Measurements from ENCODE around the gene LRMDA.

The LRMDA gene

GRCh38 chr10:76436981-76437380 is 1005.6 kb downstream of the LRMDA start:
- no peak for DNase-seq

DNA sequence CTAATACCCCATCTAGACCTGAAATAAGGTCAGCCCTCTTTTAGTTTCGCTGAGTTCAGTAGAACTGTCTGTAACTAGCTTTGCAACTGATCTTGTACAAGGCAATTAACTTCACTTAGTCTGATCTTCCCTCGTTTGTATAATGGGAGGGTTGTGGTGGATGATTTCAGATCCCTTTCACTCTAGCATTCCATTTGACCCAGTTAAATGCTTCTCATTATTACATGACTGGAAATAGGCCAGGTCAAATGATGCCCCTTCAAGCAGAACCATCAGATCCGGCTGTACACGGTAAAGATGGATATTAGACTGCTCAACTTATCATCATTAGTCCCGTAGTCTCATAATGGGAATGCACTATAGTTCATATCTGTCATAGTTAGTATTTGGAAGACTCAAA is 1009.0 kb downstream of the LRMDA start:
- no peak for DNase-seq

GRCh38 chr10:76442113-76442512 is 1010.7 kb downstream of the LRMDA start:
- no peak for DNase-seq

DNA sequence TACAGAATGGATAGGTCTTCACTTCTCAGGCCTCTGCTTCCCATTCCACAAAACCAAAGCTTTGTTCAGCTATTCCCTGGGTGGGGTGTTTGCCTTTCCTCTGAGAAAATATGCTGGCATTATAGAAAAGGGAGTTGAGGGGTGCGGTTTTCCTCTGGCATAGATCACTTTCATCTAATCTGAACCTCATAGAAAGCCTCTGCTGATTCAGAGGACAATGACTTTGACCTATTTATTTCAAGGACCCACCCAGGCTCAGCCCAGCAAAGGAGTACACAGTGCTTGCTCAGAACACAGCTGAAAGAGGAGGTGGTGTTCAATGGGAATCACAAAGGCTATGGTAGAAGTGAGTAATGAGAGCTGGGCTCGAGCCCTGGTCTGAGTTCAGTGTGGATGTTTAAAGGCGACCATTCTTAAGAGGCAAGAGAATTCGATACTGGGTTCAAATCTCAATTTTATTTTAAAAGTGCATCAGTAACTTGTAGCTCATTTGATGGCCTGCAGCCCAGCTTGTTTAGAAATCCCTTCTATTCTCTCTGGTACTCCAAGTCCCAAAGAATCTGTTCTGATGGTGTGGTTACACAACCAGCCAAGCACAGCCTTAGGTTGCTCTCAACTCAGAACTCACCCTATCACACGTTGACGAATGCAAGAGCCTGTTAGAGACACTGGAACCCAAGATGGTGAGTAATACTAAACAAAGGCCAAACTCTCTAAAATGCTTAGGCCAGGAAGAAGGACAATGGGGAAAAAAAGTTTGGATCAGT is 1012.8 kb downstream of the LRMDA start:
- DNase-seq, result no peak

DNA sequence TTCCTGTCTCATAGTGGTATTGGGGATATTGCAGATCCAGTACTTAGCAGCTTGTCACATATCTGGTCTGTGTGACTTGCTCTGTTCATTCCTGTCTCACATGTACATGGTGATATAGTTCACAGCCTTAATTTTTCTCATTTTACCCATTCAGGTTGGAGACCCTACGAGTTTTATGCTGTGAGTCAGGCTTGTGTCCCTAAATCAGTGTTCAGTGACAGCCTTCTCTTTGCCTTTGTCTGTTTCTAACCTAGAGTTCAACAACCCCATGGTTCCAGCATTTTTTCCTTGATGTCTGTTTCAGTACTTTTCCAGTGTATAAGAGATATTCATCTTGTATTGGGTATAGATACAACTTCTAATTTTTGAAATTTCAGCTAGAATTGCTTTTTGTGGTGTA is 1016.2 kb downstream of the LRMDA start:
- no peak for DNase-seq

- DNase-seq, result no peak
Measured at GRCh38 chr10:76451911-76452310, 1020.5 kb downstream of the LRMDA start.

GRCh38 chr10:76453332-76453731 is 1021.9 kb downstream of the LRMDA start:
- no peak for DNase-seq

DNA sequence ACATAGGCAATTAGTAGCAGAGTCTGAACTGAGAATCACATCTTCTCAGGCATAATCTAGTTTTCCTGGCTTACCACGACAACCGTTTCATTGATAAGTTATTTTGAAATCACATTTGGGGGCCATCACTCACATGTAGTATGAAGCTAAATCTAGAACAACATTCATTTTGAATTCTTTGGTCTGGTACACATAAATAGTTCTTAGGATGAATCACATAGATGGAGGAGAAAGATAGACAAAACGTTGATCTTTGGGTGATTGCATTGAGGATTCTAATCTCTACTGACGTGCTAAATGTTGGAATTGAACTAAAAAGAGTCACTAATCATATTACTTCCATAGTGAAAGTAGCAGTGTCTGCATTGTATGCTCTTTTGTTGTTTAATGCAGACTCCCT is 1022.6 kb downstream of the LRMDA start:
- DNase-seq, result no peak

- DNase-seq, result no peak
Measured at GRCh38 chr10:76454506-76455140, 1023.2 kb downstream of the LRMDA start.

GRCh38 chr10:76456197-76456596 is 1024.8 kb downstream of the LRMDA start:
- no peak for DNase-seq

DNA sequence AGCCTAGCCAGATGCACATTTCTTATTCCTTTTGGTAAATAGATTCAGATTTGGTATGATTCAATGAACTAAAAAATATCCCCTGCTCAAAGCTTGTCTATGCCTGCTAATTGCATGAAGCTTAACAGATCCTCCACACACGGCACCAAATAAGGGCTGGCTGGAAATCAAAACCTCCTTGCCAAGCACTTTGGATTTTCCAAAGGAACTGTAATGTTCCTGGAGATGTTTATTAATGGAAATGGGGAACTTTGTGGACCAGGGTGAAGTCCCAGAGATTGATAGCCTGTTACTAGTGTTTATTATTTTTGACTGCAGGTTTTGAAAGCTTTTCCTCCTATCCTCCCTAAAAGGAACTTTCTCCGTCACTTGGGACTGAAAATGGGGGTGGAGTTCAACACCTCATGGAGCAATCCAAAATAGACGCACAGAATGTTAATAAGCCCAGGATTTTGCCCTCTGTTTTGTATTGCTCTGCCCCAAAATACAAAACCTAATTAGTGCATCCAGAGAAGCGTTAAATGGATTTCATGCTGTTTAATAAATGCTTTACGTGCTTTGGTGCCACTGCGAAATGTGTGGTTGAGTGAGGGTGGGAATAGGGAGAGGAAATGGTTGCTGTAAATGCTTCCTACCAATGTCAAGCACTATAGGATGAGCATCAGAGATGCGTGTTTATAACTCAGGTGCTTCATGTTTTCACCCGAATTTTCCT is 1027.7 kb downstream of the LRMDA start:
- no peak for DNase-seq

DNA sequence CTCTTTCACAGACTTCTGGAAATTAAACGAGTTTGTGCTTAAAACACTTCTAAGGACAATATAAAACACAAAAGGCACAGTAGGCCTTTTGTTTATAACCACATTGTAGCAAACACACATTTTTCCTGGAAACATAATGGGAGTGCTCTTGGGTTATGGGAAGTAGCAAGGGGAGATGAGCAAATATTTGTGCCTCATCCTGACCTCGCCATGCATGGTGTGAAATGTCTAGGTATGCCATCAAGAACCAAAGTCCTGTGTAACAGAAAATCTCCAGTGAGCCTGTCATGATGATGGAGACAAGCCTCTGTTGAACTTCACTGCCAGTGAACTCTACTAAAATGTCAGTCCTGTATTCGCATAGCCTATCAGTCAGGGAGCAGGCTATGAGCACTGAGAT is 1029.6 kb downstream of the LRMDA start:
- no peak for DNase-seq

GRCh38 chr10:76463111-76463510 is 1031.7 kb downstream of the LRMDA start:
- peak in 1 of 2 experiments; percentile 47 for DNase-seq

DNA sequence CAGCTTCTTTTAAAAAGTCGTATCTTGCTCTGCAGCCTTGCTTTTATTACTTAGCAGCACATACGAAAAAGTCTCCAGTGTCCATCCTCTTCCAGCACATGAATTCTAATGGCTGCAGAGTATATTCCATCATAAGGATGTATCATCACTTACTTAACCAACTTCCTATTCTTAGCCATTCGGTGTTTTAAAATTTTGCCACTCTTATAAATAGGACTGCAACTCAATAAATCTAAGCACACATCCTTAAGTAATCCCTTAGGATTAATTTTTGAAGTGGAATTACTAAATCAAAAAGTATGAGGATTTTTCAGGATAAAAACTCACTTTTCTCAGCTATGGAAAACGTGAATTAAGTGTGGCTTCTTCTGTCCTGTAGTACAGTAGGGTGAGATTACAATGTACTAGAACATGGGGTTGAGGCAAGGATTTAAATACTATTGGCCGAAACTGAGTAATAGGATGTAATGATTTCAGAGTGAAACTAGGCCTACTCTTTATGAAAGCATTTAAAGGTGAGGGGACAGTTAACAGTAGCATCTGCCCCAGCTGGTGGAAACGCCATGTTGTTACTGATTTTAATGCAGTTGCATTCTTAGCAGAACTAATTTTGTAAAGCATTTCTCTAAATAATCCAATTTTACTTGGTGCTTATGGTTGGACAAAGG is 1035.5 kb downstream of the LRMDA start:
- DNase-seq, result no peak

DNA sequence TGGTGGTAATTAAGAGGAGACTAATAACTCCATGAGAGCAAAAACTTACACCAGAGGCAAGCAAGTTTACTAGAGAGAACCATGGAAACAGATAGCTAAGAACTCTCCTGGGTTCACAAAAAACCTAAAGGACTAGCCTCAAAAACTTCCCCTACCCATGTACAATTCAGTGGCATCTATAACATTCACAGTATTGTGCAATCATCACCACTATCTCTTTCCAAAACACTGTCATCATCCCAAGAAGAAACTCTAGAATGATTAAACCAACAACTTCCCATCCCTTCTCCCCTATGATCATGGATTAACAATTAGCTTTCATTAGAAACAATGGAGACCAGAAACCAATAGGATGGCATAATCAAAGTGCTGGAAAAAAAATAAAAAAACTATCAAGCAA is 1038.3 kb downstream of the LRMDA start:
- DNase-seq, result no peak

GRCh38 chr10:76479103-76479790 is 1047.8 kb downstream of the LRMDA start:
- DNase-seq, result no peak

- DNase-seq, result no peak
Measured at GRCh38 chr10:76481178-76481577, 1049.8 kb downstream of the LRMDA start.

GRCh38 chr10:76487582-76487981 is 1056.2 kb downstream of the LRMDA start:
- DNase-seq, result no peak

DNA sequence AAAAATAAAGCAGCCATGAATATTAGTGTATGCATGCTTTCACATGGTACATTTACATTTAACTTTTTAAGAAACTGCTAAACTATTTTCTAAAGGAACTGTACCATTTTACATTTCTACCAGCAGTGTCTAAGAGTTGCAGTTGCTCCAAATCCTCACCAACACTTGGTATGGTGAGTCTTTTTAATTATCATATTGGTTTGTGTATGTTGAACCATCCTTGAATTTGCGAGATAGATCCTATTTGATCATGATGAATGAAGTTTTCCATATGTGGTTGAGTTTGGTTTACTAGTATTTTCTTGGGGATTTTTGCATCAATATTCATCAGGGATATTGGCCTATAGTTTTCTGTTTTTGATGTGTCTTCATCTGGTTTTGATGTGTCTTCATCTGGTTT is 1057.2 kb downstream of the LRMDA start:
- DNase-seq, result no peak

- no peak for DNase-seq
Measured at GRCh38 chr10:76491216-76491615, 1059.8 kb downstream of the LRMDA start.

DNA sequence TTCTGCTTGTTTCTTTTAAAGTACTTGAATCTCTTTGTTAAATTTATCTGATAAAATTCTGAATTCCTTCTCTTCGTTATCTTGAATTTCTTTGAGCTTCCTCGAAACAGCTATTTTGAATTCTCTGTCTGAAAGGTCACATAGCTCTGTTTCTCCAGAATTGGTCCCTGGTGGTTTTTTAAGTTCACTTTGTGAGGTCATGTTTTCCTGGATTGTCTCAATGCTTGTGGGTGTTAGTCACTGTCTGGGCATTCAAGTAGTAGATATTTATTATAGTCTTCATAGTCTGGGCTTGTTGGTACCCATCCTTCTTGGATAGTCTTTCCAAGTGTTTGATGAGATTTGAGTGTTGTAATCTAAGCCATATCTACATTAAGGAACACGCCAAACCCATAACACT is 1060.6 kb downstream of the LRMDA start:
- no peak for DNase-seq

- no peak for DNase-seq
Measured at GRCh38 chr10:76492678-76493472, 1061.5 kb downstream of the LRMDA start.
